Peyer's patch (tissue), 4 donors: ENCODE results near the gene TGFB1I1. TPM values are rescaled to one million over a fixed set of nuclear protein-coding genes. Genes with fewer than 3 reads are reported as not detected.
A peak's percentile ranks its signal among the peaks of the same experiment; 100 is the strongest.
"Not testable (repeated sequence)": the region's sequence is repeated elsewhere in the genome, so short reads cannot be mapped to it uniquely, and the experiment has no call there.

Experiments
- DNase-seq, 3 donors: peaks; one replicate each; pipeline ENCODE4 v3.0.0-alpha.2; 2017 to 2019
- H3K27ac ChIP-seq, 4 donors: fragments of 200-600 bp; sonication (generic); one replicate each; pipeline ENCODE4 v1.5.1; 2016 to 2019
- H3K27me3 ChIP-seq, 2 donors: fragments of 200-600 bp; sonication (generic); one replicate each; pipeline ENCODE4 v1.5.1; 2019
- H3K36me3 ChIP-seq, 3 donors: fragments of 200-600 bp; sonication (generic); one replicate each; pipeline ENCODE4 v1.5.1; 2016 to 2019
- H3K4me1 ChIP-seq, 4 donors: fragments of 200-600 bp; sonication (generic); one replicate each; pipeline ENCODE4 v1.5.1; 2016 to 2019
- H3K4me3 ChIP-seq, 4 donors: fragments of 200-600 bp; sonication (generic); 1 replicate in 3 of 4; 2 replicates in 1 of 4; pipeline ENCODE4 v1.5.1; 2016 to 2019; ENCODE audit warnings: mild to moderate bottlenecking in 1 of 4
- H3K9me3 ChIP-seq, 4 donors: fragments of 200-600 bp; sonication (generic); one replicate each; pipeline ENCODE4 v1.5.1; 2016 to 2019; ENCODE audit warnings: mild to moderate bottlenecking in 1 of 4
- CTCF ChIP-seq, 6 experiments: fragments of 450-650 bp in 4 of 6; fragments of 200-600 bp in 2 of 6; sonication (generic) in 1 of 6; IDR thresholded peaks; one replicate each; pipeline ENCODE4 v1.5.1; 2017 to 2019; ENCODE audit warnings: antibody characterized with exemption in 6 of 6, mild to moderate bottlenecking in 3 of 6, moderate library complexity in 1 of 6
- POLR2A ChIP-seq, 2 donors: fragments of 450-650 bp; IDR thresholded peaks; one replicate each; pipeline ENCODE4 v1.5.1; 2017; ENCODE audit warnings: antibody characterized with exemption in 2 of 2, mild to moderate bottlenecking in 2 of 2, moderate library complexity in 2 of 2
- total RNA-seq, 4 donors: library from RNA; depleted of rRNA; stranded (reverse); fragments of >200 nt; gene quantifications; one replicate each; pipeline ENCODE4 v1.1.0, GENCODE V29; 2016

TGFB1I1 gene
- total RNA-seq, 4 donors from 2014 or later = 6.0 to 45.4 (median 18.2) TPM

- Histone ChIP-seq H3K4me3 (no peak overlapping the region), H3K4me1 (peaks cover 0 to 50% (median 7%) of the 10 kb centered on the region in 4 donors), H3K9me3 (no peaks in the 10 kb centered on the region), H3K36me3 (no peaks in the 10 kb centered on the region), H3K27me3 (no peaks in the 10 kb centered on the region), H3K27ac (peak overlapping the region in 2 of 4 donors; percentile 47 to 48)
- TF ChIP-seq POLR2A (IDR thresholded peaks at IDR 0.05) (no peak), CTCF (IDR thresholded peaks at IDR 0.05) (no peak)
- DNase-seq = peak in 1 of 3 donors; percentile 68
Measured at GRCh38 chr16:31479751-31480150, 7.8 kb downstream of the TGFB1I1 start.

GRCh38 chr16:31480851-31481536, 9.0 kb downstream of the TGFB1I1 start:
- Histone ChIP-seq H3K4me3 (no peak overlapping the region), H3K27ac (peak overlapping the region in 3 of 4 donors; percentile 47 to 51 (median 48)), H3K27me3 (no peaks in the 10 kb centered on the region), H3K4me1 (peaks cover 0 to 40% (median 6%) of the 10 kb centered on the region in 4 donors), H3K36me3 (no peaks in the 10 kb centered on the region), H3K9me3 (no peaks in the 10 kb centered on the region)
- DNase-seq = peak in 2 of 3 donors; percentile 81 to 83
- TF ChIP-seq POLR2A (IDR thresholded peaks at IDR 0.05) = no peak

GRCh38 chr16:31483081-31483480, 11.1 kb downstream of the TGFB1I1 start, which contains the start of gene SLC5A2:
Gene SLC5A2 (plus strand): TSS chr16:31483123. CDS start chr16:31483137, 14 bp downstream.
- no peak within 1 kb of the TSS for H3K27ac ChIP-seq
- H3K9me3 ChIP-seq = peaks cover 0 to 4% (median 0%) of the 10 kb centered on the region in 4 donors
- TF ChIP-seq POLR2A (IDR thresholded peaks at IDR 0.05) (no peak), CTCF (IDR thresholded peaks at IDR 0.05) (no peak)
- H3K4me1 ChIP-seq = peaks cover under 1 to 40% (median 3%) of the 10 kb centered on the region in 4 donors
- H3K27me3 ChIP-seq = no peaks in the 10 kb centered on the region
- H3K36me3 ChIP-seq = no peaks in the 10 kb centered on the region
- H3K4me3 ChIP-seq = no peak within 1 kb of the TSS
- no peak for DNase-seq

- not testable (repeated sequence) for H3K36me3 ChIP-seq, H3K27ac ChIP-seq, H3K9me3 ChIP-seq, H3K27me3 ChIP-seq, DNase-seq, H3K4me3 ChIP-seq
- H3K4me1 ChIP-seq = peaks cover 4 to 41% (median 7%) of the 10 kb centered on the region in 4 donors
Measured at GRCh38 chr16:31484048-31484447, 12.1 kb downstream of the TGFB1I1 start.

- TF ChIP-seq POLR2A (IDR thresholded peaks at IDR 0.05) = no peak
- peak in 2 of 3 donors; percentile 70 to 71 for DNase-seq
- H3K9me3 ChIP-seq = peaks cover 0 to 4% (median 0%) of the 10 kb centered on the region in 4 donors
- H3K4me1 ChIP-seq = peaks cover 4 to 37% (median 7%) of the 10 kb centered on the region in 4 donors
- H3K27ac ChIP-seq = no peak overlapping the region
- H3K36me3 ChIP-seq = no peaks in the 10 kb centered on the region
- H3K27me3 ChIP-seq = no peaks in the 10 kb centered on the region
- no peak overlapping the region for H3K4me3 ChIP-seq
Measured at GRCh38 chr16:31484491-31485171, 12.7 kb downstream of the TGFB1I1 start.

GRCh38 chr16:31485571-31485970, 13.6 kb downstream of the TGFB1I1 start:
- DNase-seq = peak in 1 of 3 donors; percentile 34
- H3K4me1 ChIP-seq = peaks cover 4 to 27% (median 7%) of the 10 kb centered on the region in 4 donors

More at GRCh38 chr16:31485571-31485970, 13.6 kb downstream of the TGFB1I1 start:
- Histone ChIP-seq H3K9me3 (peaks cover 0 to 4% (median 0%) of the 10 kb centered on the region in 4 donors), H3K4me3 (no peak overlapping the region), H3K27me3 (no peaks in the 10 kb centered on the region), H3K36me3 (no peaks in the 10 kb centered on the region), H3K27ac (no peak overlapping the region)
- TF ChIP-seq POLR2A (IDR thresholded peaks at IDR 0.05) (no peak), CTCF (IDR thresholded peaks at IDR 0.05) (no peak)
